Bronchial epithelial cell (primary cell): ENCODE results near the gene RBM20. TPM values are rescaled to one million over a fixed set of nuclear protein-coding genes. Genes with fewer than 3 reads are reported as not detected.

Experiments
- DNase-seq: peaks from one replicate; pipeline ENCODE4 v3.0.0-alpha.2; 2010; ENCODE audit warnings: low read depth
- FAIRE-seq: peaks from 2 replicates; lab custom pipeline; 2011; peaks lifted over from hg19 to GRCh38; lab: Jason Lieb, UNC
- H3K27me3 ChIP-seq: 2 replicates; pipeline ENCODE4 v1.5.1; 2011; ENCODE audit warnings: low read length; ENCODE audit not compliant: control insufficient read depth, insufficient read depth
- H3K36me3 ChIP-seq: 2 replicates; pipeline ENCODE4 v1.5.1; 2011; ENCODE audit warnings: low read length; ENCODE audit not compliant: control insufficient read depth, insufficient read depth
- H3K4me3 ChIP-seq: 2 replicates; pipeline ENCODE4 v1.5.1; 2011; ENCODE audit warnings: mild to moderate bottlenecking, low read depth, low read length, control low read depth
- CTCF ChIP-seq: IDR thresholded peaks from 2 replicates; pipeline ENCODE4 v1.5.1; 2011; ENCODE audit warnings: mild to moderate bottlenecking, moderate library complexity, low read length, control low read depth, inconsistent platforms; ENCODE audit not compliant: insufficient read depth, severe bottlenecking
- total RNA-seq: library from RNA; depleted of rRNA; stranded (reverse); fragments of >200 nt; gene quantifications from 2 replicates; pipeline ENCODE4 v1.2.1, GENCODE V29; 2014

The RBM20 gene
- total RNA-seq, 1 donor from 2014 or later: not detected

GRCh38 chr10:110843796-110844616 lies 199.9 kb downstream of the RBM20 start:
- no peak for DNase-seq
- FAIRE-seq: no peak
- no peak for TF ChIP-seq CTCF
- no peaks in the 10 kb centered on the region for H3K36me3 ChIP-seq
- no peaks in the 10 kb centered on the region for H3K27me3 ChIP-seq
- no peak overlapping the region for H3K4me3 ChIP-seq

- Histone ChIP-seq H3K27me3 (no peaks in the 10 kb centered on the region), H3K36me3 (no peaks in the 10 kb centered on the region), H3K4me3 (no peak overlapping the region)
- no peak for DNase-seq
- no peak for TF ChIP-seq CTCF
- FAIRE-seq: no peak
These were observed 200.4 kb downstream of the RBM20 start for GRCh38 chr10:110844617-110844881.

GRCh38 chr10:110845192-110845755 lies 201.1 kb downstream of the RBM20 start:
- Histone ChIP-seq H3K4me3 (no peak overlapping the region), H3K27me3 (no peaks in the 10 kb centered on the region), H3K36me3 (no peaks in the 10 kb centered on the region)
- TF ChIP-seq CTCF: no peak
- DNase-seq: no peak
- FAIRE-seq: no peak

- FAIRE-seq (no peak), DNase-seq (no peak)
- H3K4me3 ChIP-seq: no peak overlapping the region
- H3K27me3 ChIP-seq: no peaks in the 10 kb centered on the region
- no peaks in the 10 kb centered on the region for H3K36me3 ChIP-seq
- TF ChIP-seq CTCF: no peak
These were observed 201.9 kb downstream of the RBM20 start for GRCh38 chr10:110845756-110846620.

- TF ChIP-seq CTCF: no peak
- H3K4me3 ChIP-seq: no peak overlapping the region
- H3K27me3 ChIP-seq: no peaks in the 10 kb centered on the region
- no peaks in the 10 kb centered on the region for H3K36me3 ChIP-seq
- FAIRE-seq (no peak), DNase-seq (no peak)
These were observed 203.2 kb downstream of the RBM20 start for GRCh38 chr10:110847374-110847773.
